IMR-90 (cell line): ENCODE measurements around the gene SPATA18. TPM values are rescaled to one million over a fixed set of nuclear protein-coding genes. Genes with fewer than 3 reads are reported as not detected.

Source experiments
- ATAC-seq: fragments of 200-7000 bp; cut with Tn5 transposase; 2 replicates; pipeline ENCODE4 v1.9.1; 2020; ENCODE audit warnings: low read depth, mild to moderate bottlenecking, moderate library complexity
- BruUV-seq: library from RNA; stranded (reverse); fragments of 400-500 nt; replicated peaks from 2 replicates; lab custom pipeline; 2021; lab: Mats Ljungman, UMichigan
- CTCF ChIA-PET: fragments of 300-600 bp; formaldehyde crosslinking; extraction: SDS; loops from one replicate; lab custom pipeline; 2021; ENCODE audit warnings: antibody characterized with exemption; lab: Yijun Ruan, JAX
- POLR2A ChIA-PET: fragments of 300-600 bp; sonication (Branson Sonifier 250); formaldehyde crosslinking; loops from one replicate; lab custom pipeline; 2022; ENCODE audit warnings: antibody characterized with exemption; ENCODE audit not compliant: unreplicated experiment; lab: Charles Lee
- DNase-seq: peaks from one replicate; pipeline ENCODE4 v3.0.0; 2013
- H2AFZ ChIP-seq: replicated peaks from 2 replicates; pipeline ENCODE3; 2013; ENCODE audit warnings: low read length, mild to moderate bottlenecking; ENCODE audit not compliant: poor library complexity
- H2AK5ac ChIP-seq: 2 replicates; pipeline ENCODE4 v1.6.1; 2013; ENCODE audit warnings: low read depth, low read length, inconsistent platforms
- H2AK9ac ChIP-seq: replicated peaks from 2 replicates; pipeline ENCODE3; 2013; ENCODE audit warnings: mild to moderate bottlenecking, low read depth, low read length, moderate library complexity; ENCODE audit not compliant: poor library complexity
- H2BK120ac ChIP-seq: 2 replicates; pipeline ENCODE4 v1.6.1; 2013; ENCODE audit warnings: low read depth, low read length, inconsistent platforms
- H2BK15ac ChIP-seq: 3 replicates; pipeline ENCODE4 v1.6.1; 2013; ENCODE audit warnings: low read depth, low read length, inconsistent platforms
- H2BK20ac ChIP-seq: 2 replicates; pipeline ENCODE4 v1.6.1; 2013; ENCODE audit warnings: low read depth, mild to moderate bottlenecking, inconsistent platforms, low read length, moderate library complexity
- H2BK5ac ChIP-seq: 2 replicates; pipeline ENCODE4 v1.6.1; 2013; ENCODE audit warnings: mild to moderate bottlenecking, low read depth, low read length, inconsistent platforms; ENCODE audit not compliant: poor library complexity, severe bottlenecking
- H3K14ac ChIP-seq: replicated peaks from 2 replicates; pipeline ENCODE4 v1.6.1; 2013; ENCODE audit warnings: low read depth, low read length, inconsistent platforms
- H3K18ac ChIP-seq: 2 replicates; pipeline ENCODE4 v1.6.1; 2013; ENCODE audit warnings: low read depth, low read length, control low read depth
- H3K23ac ChIP-seq: 2 replicates; pipeline ENCODE4 v1.6.1; 2013; ENCODE audit warnings: low read depth, low read length, inconsistent platforms
- H3K27ac ChIP-seq: 2 replicates; pipeline ENCODE4 v1.5.1; 2013; ENCODE audit warnings: mild to moderate bottlenecking, control low read depth, low read length; ENCODE audit not compliant: insufficient read depth
- H3K27me3 ChIP-seq: 2 replicates; pipeline ENCODE4 v1.6.1; 2013; ENCODE audit warnings: low read length; ENCODE audit not compliant: control insufficient read depth, insufficient read depth
- H3K36me3 ChIP-seq: 2 replicates; pipeline ENCODE4 v1.6.1; 2013; ENCODE audit warnings: low read length, mixed read lengths; ENCODE audit not compliant: control insufficient read depth, insufficient read depth
- H3K4ac ChIP-seq: 2 replicates; pipeline ENCODE4 v1.6.1; 2013; ENCODE audit warnings: low read depth, low read length, inconsistent platforms
- H3K4me1 ChIP-seq: 2 replicates; pipeline ENCODE4 v1.6.1; 2013; ENCODE audit warnings: low read length, mixed read lengths; ENCODE audit not compliant: control insufficient read depth, insufficient read depth
- H3K4me2 ChIP-seq: 2 replicates; pipeline ENCODE4 v1.6.1; 2013; ENCODE audit warnings: low read depth, mild to moderate bottlenecking, control low read depth, low read length, moderate library complexity
- H3K4me3 ChIP-seq: 2 replicates; pipeline ENCODE4 v1.5.1; 2013; ENCODE audit warnings: low read depth, mild to moderate bottlenecking, control low read depth, low read length, moderate library complexity; ENCODE audit not compliant: insufficient read depth
- H3K56ac ChIP-seq: 2 replicates; pipeline ENCODE4 v1.6.1; 2013; ENCODE audit warnings: low read length, inconsistent platforms; ENCODE audit not compliant: insufficient read depth; ENCODE audit errors: extremely low read depth
- H3K79me1 ChIP-seq, 2 experiments: 2 replicates each; pipeline ENCODE4 v1.6.1; 2013; ENCODE audit warnings: low read length in 2 of 2, inconsistent platforms in 1 of 2, low read depth in 1 of 2
- H3K9ac ChIP-seq: 2 replicates; pipeline ENCODE4 v1.6.1; 2013; ENCODE audit warnings: low read depth, low read length, control low read depth
- H3K9me1 ChIP-seq: 2 replicates; pipeline ENCODE4 v1.6.1; 2013; ENCODE audit warnings: low read length, inconsistent platforms; ENCODE audit not compliant: insufficient read depth
- H3K9me3 ChIP-seq: 2 replicates; pipeline ENCODE4 v1.6.1; 2013; ENCODE audit warnings: low read length; ENCODE audit not compliant: control insufficient read depth, insufficient read depth
- H4K20me1 ChIP-seq: 2 replicates; pipeline ENCODE4 v1.6.1; 2013; ENCODE audit warnings: low read length, inconsistent platforms; ENCODE audit not compliant: insufficient read depth
- H4K5ac ChIP-seq: 2 replicates; pipeline ENCODE4 v1.6.1; 2013; ENCODE audit warnings: mild to moderate bottlenecking, low read depth, low read length, control low read depth
- H4K8ac ChIP-seq, 2 experiments: 2 replicates each; pipeline ENCODE4 v1.6.1; 2013; ENCODE audit warnings: low read depth in 2 of 2, low read length in 2 of 2, control low read depth in 1 of 2, inconsistent platforms in 1 of 2
- H4K91ac ChIP-seq: 2 replicates; pipeline ENCODE4 v1.6.1; 2013; ENCODE audit warnings: low read depth, low read length, inconsistent platforms; ENCODE audit not compliant: insufficient read depth
- BHLHE40 ChIP-seq: fragments of 150-350 bp; IDR thresholded peaks from 2 replicates; pipeline ENCODE4 v1.6.1; 2016; ENCODE audit warnings: mild to moderate bottlenecking, low read depth, low read length
- CEBPB ChIP-seq: IDR thresholded peaks from 2 replicates; pipeline ENCODE4 v1.6.1; 2012; ENCODE audit warnings: low read depth, low read length, improper control_type of control experiment
- CHD1 ChIP-seq: IDR thresholded peaks from 2 replicates; pipeline ENCODE4 v1.6.1; 2012; ENCODE audit warnings: low read depth, low read length, improper control_type of control experiment
- CTCF ChIP-seq: conservative IDR thresholded peaks from 2 replicates; pipeline ENCODE4 v1.5.1; 2012; ENCODE audit warnings: mild to moderate bottlenecking, low read depth, low read length, improper control_type of control experiment
- ELK1 ChIP-seq: fragments of 150-350 bp; IDR thresholded peaks from 2 replicates; pipeline ENCODE4 v1.6.1; 2016; ENCODE audit warnings: low read depth, mild to moderate bottlenecking, low read length, moderate library complexity, borderline replicate concordance
- MAFK ChIP-seq: IDR thresholded peaks from 2 replicates; pipeline ENCODE4 v1.6.1; 2012; ENCODE audit warnings: low read depth, low read length, improper control_type of control experiment
- MXI1 ChIP-seq: IDR thresholded peaks from 2 replicates; pipeline ENCODE4 v1.6.1; 2012; ENCODE audit warnings: low read depth, mild to moderate bottlenecking, low read length, moderate library complexity, borderline replicate concordance
- NFE2L2 ChIP-seq: fragments of 150-350 bp; IDR thresholded peaks from 2 replicates; pipeline ENCODE4 v1.6.1; 2016; ENCODE audit warnings: low read depth, mild to moderate bottlenecking, low read length
- POLR2A ChIP-seq: IDR thresholded peaks from 2 replicates; pipeline ENCODE4 v1.6.1; 2012; ENCODE audit warnings: mild to moderate bottlenecking, low read depth, low read length
- RAD21 ChIP-seq: IDR thresholded peaks from 2 replicates; pipeline ENCODE4 v1.6.1; 2012; ENCODE audit warnings: low read length, improper control_type of control experiment
- RFX5 ChIP-seq: IDR thresholded peaks from 2 replicates; pipeline ENCODE4 v1.8.0; 2012; ENCODE audit warnings: low read depth, mild to moderate bottlenecking, low read length, moderate library complexity
- SMC3 ChIP-seq: fragments of 150-350 bp; IDR thresholded peaks from 2 replicates; pipeline ENCODE4 v1.6.1; 2016; ENCODE audit warnings: low read depth, mild to moderate bottlenecking, antibody characterized with exemption, low read length, moderate library complexity
- USF2 ChIP-seq: fragments of 150-350 bp; IDR thresholded peaks from 2 replicates; pipeline ENCODE4 v1.6.1; 2017; ENCODE audit warnings: mild to moderate bottlenecking, antibody characterized with exemption, low read length, low read depth
- WGBS, 2 experiments: methylation state at CpG; one replicate each; pipeline versions ENCODE4 v1.1.5 to v1.1.7; 2013; ENCODE audit warnings: missing lambda C conversion rate in 2 of 2; ENCODE audit not compliant: insufficient read length in 1 of 2; ENCODE audit errors: extremely low coverage in 2 of 2; 5-methylcytosine and 5-hydroxymethylcytosine counted together
- dilution Hi-C: fragments of 300-500 bp; cut with HindIII; formaldehyde crosslinking; loops from one replicate; pipeline ENCODE4 v1.14.3; 2018; ENCODE audit warnings: low sequenced_read_pairs; ENCODE audit not compliant: unreplicated experiment
- in situ Hi-C: fragments of 300-500 bp; cut with MboI; formaldehyde crosslinking; loops from 3 replicates; pipeline ENCODE4 v1.14.3; 2019; ENCODE audit warnings: low sequenced_read_pairs, inconsistent platforms, mixed read lengths
- intact Hi-C: fragments of 100-400 bp; cut with micrococcal nuclease; formaldehyde crosslinking; loops from 2 replicates; pipeline ENCODE4 v1.10.0; 2022
- polyA plus RNA-seq, 3 experiments: library from polyadenylated mRNA; depleted of rRNA; stranded (reverse); fragments of >200 nt; gene quantifications; 2 replicates each; pipeline ENCODE4 v1.2.3, GENCODE V29; 2012; ENCODE audit warnings: low replicate concordance in 1 of 3
- total RNA-seq: library from RNA; depleted of rRNA; stranded (reverse); fragments of >200 nt; gene quantifications from 2 replicates; pipeline ENCODE4 v1.2.3, GENCODE V29; 2012

Gene SPATA18
- total and polyA plus RNA-seq, 2 of the 4 experiments (the other 2 are of a cell fraction) = 3.0 to 4.7 TPM

- Histone ChIP-seq H2BK5ac (no peak overlapping the region), H2BK15ac (no peak overlapping the region), H4K5ac (no peak overlapping the region), H3K36me3 (no peaks in the 10 kb centered on the region), H2BK20ac (no peak overlapping the region), H3K4me2 (no peak overlapping the region), H4K8ac (no peak overlapping the region), H3K18ac (no peak overlapping the region), H3K14ac (no peak overlapping the region), H3K9me3 (0 out of 2 replicates have a peak, but pooled peaks cover 2% of the 10 kb centered on the region), H3K4me3 (no peak overlapping the region), H3K23ac (no peak overlapping the region), H2BK120ac (no peak overlapping the region), H3K4ac (no peak overlapping the region), H3K9ac (no peak overlapping the region), H2AK9ac (no peak overlapping the region), H3K9me1 (no peaks in the 10 kb centered on the region), H4K91ac (no peak overlapping the region), H4K20me1 (no peaks in the 10 kb centered on the region), H3K79me1 (no peaks in the 10 kb centered on the region), H3K27ac (no peak overlapping the region), H2AK5ac (no peak overlapping the region), H2AFZ (no peak overlapping the region), H3K4me1 (no peaks in the 10 kb centered on the region), H3K27me3 (peaks cover 8% of the 10 kb centered on the region), H3K56ac (no peak overlapping the region)
- TF ChIP-seq RFX5 (no peak), NFE2L2 (no peak), POLR2A (no peak), MXI1 (no peak), SMC3 (no peak), CTCF (no peak), USF2 (no peak), BHLHE40 (no peak), MAFK (no peak), RAD21 (no peak), CHD1 (no peak), CEBPB (no peak), ELK1 (no peak)
- 0 out of 2 replicates have a peak, but pooled peaks have one; percentile 32 for ATAC-seq
- no peak for DNase-seq
- ChIA-PET POLR2A (no interaction called here), CTCF (interaction anchor here (0.7 to 1.0 kb wide), 2 partner anchors 27 to 56 kb away, joined by 3 read pairs; no protein-coding TSS in a partner anchor)
- in situ Hi-C loops (no loop called here), dilution Hi-C loops (no loop called here), intact Hi-C loops (loop anchor here (5.0 kb wide), 1 partner anchor 875 kb away; no protein-coding TSS in a partner anchor)
- no CpG with 5 or more reads among the region's 1 CpG for WGBS, 2 experiments
- no TSS peak for BruUV-seq
These were observed 56.6 kb downstream of the SPATA18 start for GRCh38 chr4:52107745-52108144.
